Cardiac fibroblast (primary cell): ENCODE measurements around the gene CHRNA7.

Source experiments
- DNase-seq, 2 donors: peaks; one replicate each; pipeline versions ENCODE4 v3.0.0 to v3.0.0-alpha.2; 2010; ENCODE audit warnings: low read depth in 2 of 2
- H3K4me3 ChIP-seq, 2 donors: replicated peaks in 1 of 2; 1 replicate in 1 of 2; 2 replicates in 1 of 2; pipeline ENCODE4 v1.5.1; 2011; ENCODE audit warnings: low read depth in 2 of 2, low read length in 2 of 2, mild to moderate bottlenecking in 2 of 2, moderate library complexity in 1 of 2
- TF ChIP-seq, protein P1 (sequence below): IDR thresholded peaks from one replicate; pipeline ENCODE4 v1.5.1; 2011; ENCODE audit warnings: low read depth, mild to moderate bottlenecking, low read length, inconsistent platforms

Gene CHRNA7

DNA sequence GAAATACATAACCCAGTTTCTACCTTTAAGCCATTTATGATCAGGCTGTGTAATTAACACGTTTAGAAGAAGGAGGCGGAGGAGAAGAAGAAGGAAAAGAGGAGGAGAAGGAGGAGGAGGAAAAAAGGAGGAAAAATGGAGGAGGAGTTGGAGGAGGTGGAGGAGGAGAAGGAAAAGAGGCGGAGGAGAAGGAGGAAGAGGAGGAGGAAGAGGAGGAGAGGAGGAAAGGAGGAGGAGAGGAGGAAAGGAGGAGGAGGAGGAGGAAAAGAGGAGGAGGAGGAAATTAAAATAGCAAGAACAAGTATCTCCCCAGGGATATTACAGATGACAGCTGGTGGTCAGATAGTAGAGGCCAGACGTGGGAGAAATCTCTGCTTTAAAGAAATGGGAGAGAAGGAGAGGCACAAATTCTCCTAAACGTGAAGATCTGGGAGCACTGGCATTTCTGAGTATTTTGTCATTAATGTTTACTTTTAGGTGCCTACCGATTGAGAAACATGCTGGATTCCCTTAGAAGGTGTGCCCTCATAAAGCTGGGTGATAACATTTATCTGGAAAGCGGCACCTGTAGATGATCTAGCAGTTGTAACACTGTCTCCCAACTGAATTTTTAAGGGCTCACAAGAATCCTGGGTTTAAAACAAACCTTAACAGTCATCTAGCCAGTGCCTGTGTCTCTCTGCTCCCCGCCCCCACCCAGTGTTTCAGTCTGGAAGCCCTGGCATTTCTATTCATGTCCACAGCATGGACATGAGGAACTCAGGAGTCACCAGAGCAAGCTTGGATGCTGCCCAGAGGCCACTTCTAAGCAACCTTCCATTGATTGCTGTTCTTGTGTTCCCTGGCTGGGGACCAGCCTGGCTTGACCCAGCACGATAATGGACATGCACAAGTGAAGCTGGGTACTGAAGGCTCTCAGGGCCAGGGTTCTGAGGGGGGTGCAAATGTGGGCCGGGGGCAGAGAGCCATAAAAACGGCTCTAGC, 75.2 kb downstream of the CHRNA7 start:
- no peak for DNase-seq
- H3K4me3 ChIP-seq = no peak overlapping the region
- TF ChIP-seq, protein P1, sequence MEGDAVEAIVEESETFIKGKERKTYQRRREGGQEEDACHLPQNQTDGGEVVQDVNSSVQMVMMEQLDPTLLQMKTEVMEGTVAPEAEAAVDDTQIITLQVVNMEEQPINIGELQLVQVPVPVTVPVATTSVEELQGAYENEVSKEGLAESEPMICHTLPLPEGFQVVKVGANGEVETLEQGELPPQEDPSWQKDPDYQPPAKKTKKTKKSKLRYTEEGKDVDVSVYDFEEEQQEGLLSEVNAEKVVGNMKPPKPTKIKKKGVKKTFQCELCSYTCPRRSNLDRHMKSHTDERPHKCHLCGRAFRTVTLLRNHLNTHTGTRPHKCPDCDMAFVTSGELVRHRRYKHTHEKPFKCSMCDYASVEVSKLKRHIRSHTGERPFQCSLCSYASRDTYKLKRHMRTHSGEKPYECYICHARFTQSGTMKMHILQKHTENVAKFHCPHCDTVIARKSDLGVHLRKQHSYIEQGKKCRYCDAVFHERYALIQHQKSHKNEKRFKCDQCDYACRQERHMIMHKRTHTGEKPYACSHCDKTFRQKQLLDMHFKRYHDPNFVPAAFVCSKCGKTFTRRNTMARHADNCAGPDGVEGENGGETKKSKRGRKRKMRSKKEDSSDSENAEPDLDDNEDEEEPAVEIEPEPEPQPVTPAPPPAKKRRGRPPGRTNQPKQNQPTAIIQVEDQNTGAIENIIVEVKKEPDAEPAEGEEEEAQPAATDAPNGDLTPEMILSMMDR = no peak

DNA sequence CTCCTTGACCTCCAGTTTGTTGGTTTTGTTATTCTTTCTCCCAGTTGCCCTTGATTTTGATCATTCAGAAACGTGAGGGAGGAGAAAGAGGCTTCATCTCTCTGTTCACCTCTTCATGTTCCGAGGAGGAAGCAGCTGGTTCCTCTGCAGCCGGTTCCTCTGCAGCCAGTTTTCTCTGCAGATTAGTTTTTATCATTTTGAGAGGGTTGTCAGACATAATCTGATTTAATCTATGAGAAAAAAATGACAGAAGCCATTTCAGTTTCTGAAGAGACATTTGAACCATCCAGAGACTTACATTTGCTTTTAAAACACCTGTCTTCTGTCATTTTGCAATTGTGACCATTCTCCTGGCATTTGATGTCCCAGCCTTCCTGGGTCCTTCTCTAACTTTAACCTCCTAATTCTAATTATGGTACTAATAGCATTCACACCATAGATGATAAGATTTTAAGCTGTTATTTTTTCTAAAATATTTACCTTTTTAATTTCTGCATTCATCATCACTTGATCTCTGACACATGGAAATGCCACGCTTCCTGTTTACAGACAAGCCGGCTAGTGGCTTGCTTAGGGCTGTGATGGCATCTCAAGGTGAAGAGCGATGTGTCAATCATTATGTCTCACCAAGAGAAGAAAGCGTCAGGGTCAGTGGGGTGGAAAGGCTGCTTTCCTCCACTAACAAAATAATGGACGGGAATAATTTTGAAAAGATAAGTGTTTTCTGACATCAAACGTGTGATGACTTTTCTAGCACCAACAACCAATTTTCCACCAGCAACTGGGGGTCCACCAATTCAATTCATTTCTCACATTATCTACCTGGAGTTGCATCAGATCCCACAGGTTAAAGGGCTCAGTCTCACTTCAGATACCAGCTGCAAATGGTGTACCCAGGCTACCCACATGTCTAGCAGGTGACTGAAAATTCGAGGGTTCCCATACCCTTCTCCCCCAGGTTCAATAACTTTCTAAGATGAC, 76.4 kb downstream of the CHRNA7 start:
- no peak for DNase-seq
- TF ChIP-seq, protein P1 = no peak
- H3K4me3 ChIP-seq = no peak overlapping the region

DNA sequence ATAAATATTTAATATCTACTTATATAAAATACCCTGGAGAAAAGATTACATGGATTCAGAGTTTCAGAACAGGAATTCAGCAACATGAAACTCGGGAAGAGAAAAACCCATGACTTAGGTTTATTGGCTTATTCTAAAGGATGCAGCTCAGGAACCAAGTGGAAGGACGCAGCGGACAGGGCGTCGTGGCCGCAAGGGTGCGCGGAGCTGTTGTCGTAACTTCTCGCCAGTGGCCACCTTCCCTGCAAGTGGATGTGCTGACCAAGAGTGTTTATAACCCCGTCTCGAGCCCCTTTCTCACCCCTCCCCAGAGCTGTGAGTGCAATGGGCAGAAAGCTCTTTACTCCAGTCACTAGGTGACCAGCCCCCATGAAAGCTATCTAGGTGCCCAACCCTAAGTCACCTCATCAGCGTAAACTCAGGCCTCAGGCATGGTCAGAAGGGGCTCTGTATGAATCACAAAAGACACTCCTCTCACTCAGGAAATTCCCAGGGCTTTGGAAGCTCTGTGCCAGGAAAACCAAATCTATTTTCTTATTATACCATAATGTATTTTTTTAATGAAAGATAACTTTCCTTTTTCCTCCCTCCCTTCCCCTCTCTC, 77.3 kb downstream of the CHRNA7 start:
- no peak overlapping the region for H3K4me3 ChIP-seq
- TF ChIP-seq, protein P1 = no peak
- DNase-seq = no peak

DNA sequence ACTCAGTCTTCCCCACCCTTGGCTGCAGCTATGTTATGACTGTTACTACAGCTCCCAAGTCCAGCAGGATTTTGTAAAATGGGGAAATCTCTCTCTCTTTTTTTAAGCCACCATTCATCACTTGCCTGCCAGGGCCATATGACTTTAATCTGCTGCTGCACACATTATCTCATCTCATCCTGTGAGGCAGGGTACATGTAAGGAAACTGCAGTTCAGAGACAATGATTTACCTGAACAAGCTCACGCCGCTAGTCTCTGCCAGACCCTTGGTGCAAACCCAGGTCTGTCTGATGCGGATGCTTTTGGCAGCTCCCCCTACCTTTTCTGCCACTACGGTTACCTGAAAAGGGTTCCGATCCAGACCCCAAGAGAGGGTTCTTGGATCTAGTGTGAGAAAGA, 78.3 kb downstream of the CHRNA7 start:
- DNase-seq = no peak
- no peak overlapping the region for H3K4me3 ChIP-seq
- TF ChIP-seq, protein P1 = no peak

DNA sequence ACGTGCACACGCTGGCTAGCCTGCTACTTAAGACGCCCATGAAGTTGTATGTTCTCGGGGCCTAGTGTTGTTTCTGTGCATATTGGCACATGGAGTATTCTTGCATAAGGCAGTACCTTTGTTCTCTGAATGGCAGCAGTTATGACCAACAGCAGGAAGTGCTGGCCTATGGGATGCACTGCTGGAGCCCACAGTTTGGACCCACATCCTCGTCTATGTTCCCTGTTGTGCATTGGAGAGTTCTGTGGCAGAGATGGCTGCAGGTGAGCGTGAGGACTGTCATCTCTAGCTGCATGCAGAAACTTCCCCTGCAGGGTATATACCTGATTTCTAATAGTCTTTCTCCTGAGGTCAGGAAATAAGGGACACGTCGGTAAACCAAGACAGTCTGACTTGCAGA, 81.8 kb downstream of the CHRNA7 start:
- TF ChIP-seq, protein P1 = no peak
- DNase-seq = no peak
- no peak overlapping the region for H3K4me3 ChIP-seq

DNA sequence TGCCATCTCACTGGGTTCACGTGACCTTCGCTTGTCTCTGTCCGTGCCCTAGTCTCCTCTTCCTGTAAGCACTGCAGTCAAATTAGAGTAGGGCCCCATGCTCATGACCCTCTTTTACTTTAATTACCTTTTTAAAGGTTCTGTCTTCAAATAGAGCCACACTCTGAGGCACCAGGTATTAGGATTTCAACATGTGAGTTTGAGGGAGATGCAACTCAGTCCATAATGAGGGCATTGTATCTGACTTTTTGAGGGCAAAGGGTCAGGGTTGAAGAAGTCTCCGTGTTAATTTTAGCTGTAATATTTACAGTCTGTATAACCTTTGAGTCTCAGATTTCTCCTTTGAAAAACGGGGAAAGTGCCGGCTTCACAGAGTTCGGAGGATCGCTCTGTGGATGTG, 82.9 kb downstream of the CHRNA7 start:
- no peak for DNase-seq
- TF ChIP-seq, protein P1 = no peak
- H3K4me3 ChIP-seq = no peak overlapping the region
